GM19468 (cell line): Measurements from ENCODE around the gene DUS2.
"Not testable (repeated sequence)": the region's sequence is repeated elsewhere in the genome, so short reads cannot be mapped to it uniquely, and the experiment has no call there.

ENCODE experiments used
- ATAC-seq: cut with Tn5 transposase; IDR thresholded peaks from one replicate; pipeline ENCODE4 v1.9.1; 2021; ENCODE audit warnings: mild to moderate bottlenecking, moderate library complexity, moderate number of reproducible peaks; ENCODE audit not compliant: unreplicated experiment; ENCODE audit errors: extremely low read depth

The DUS2 gene

GRCh38 chr16:67998231-67998778, 24.8 kb upstream of the DUS2 start:
- not testable (repeated sequence) for ATAC-seq

DNA sequence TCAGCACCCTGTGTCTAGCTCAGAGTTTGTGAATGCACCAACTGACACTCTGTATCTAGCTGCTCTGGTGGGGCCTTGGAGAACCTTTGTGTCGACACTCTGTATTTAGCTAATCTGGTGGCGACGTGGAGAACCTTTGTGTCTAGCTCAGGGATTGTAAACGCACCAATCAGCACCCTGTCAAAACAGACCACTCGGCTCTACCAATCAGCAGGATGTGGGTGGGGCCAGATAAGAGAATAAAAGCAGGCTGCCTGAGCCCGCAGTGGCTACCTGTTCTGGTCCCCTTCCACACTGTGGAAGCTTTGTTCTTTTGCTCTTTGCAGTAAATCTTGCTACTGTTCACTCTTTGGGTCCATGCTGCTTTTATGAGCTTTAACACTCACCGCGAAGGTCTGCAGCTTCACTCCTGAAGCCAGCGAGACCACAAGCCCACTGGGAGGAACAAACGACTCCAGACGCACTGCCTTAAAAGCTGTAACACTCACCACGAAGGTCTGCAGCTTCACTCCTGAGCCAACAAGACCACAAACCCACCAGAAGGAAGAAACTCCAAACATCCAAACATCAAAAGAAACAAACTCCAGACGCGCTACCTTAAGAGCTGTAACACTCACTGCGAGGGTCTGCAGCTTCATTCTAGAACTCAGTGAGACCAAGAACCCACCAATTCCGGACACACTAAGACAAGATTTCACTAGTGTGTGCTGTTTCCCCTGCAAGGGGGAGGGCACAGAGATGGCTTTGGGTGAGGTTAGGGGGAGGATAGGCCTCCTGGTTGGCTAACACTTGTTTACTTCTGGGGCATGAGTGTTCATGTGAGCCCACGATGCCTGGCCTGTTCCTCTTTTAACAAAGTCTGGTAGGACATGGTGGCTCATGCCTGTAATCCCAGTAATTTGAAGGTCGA, 24.1 kb upstream of the DUS2 start, which contains the start of gene DPEP2:
TSS of gene DPEP2 (minus strand) at position 706 of the 910 bp plus-strand sequence. CDS start 6,272 bp downstream, outside the sequence.
- not testable (repeated sequence) for ATAC-seq

DNA sequence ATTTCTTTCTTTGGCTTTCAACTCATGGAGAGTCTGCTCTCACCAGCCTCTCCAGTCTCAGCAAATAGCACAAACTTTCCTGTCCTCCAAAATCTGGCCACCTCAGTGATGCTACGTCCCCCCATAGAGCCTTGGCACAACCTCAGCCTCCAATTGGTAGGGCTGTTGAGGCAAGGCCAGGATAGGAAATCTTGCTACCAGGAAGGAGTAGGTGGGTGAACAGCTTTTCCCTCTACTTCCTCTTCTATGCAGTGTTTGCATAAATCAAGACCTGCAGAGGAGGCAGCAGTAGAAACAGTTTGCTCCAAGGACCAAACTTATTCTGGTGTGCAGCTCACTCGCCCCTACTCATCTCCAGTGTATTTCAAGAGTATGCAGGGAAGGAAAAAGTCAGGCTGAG, 23.1 kb upstream of the DUS2 start:
- ATAC-seq: no peak

- no peak for ATAC-seq
Measured at GRCh38 chr16:68000450-68000849, 22.6 kb upstream of the DUS2 start.

DNA sequence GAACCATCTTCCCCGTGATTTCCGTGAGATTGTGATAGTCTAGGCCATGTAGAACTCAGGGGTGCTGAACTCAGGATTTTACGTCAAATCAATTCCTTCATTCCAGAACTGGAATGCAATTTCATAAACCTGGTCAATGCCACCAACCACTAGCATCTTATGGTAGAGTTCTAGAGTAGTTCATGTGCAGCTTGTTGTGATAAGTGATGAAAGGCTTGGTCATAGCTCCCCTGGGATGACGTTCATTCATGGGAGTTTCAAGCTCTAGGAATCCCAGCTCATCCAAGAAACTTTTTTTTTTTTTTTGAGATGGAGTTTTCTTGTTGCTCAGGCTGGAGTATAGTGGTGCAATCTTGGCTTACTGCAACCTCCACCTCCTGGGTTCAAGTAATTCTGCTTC, 20.1 kb upstream of the DUS2 start:
- ATAC-seq: no peak

GRCh38 chr16:68005211-68005610, 17.9 kb upstream of the DUS2 start:
- no peak for ATAC-seq

DNA sequence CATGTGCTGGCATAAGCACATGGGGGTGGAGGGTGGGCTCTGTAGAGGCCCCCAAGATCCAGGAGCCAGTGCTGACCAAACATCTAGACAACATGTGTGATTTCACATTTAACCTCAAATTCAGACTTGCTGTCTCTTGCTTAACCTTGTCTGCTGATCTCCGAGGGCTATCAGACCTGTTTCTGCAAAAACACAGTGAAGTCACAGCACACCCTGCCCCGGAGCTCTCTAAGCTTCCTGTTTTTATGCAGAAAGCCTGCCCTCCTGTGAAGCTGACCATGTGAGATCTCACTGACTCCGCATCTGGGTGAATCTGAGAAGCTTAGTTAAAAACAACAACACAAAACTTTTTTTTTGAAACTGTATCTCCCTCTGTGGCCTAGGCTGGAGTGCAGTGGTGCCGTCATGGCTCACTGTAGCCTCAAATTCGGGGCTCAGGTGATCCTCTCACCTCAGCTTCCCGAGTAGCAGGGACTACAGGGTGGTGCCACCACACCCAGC, 17.2 kb upstream of the DUS2 start:
- no peak for ATAC-seq

GRCh38 chr16:68009157-68009735, 13.8 kb upstream of the DUS2 start:
- no peak for ATAC-seq

- not testable (repeated sequence) for ATAC-seq
Measured at GRCh38 chr16:68009872-68010271, 13.2 kb upstream of the DUS2 start.

DNA sequence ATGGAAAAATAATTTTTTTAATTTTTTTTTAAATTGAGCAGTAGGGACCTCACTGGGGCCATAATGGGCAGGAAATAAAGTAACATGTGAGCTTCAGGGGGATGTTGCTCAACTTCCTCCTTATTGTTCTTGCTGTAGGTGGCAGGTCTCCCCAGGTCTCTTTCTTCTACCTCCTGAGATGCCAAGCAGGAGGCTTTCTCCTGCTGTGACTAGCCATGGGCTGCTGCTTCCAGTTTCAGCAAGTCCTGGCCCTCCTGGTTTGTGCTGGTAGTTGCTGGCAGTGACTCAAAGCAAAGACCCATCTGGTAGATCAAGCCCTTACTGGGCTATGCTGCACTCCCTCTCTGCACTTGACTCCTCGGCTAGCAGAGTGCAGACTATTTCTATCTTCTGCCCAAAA, 9.6 kb upstream of the DUS2 start:
- ATAC-seq: no peak

DNA sequence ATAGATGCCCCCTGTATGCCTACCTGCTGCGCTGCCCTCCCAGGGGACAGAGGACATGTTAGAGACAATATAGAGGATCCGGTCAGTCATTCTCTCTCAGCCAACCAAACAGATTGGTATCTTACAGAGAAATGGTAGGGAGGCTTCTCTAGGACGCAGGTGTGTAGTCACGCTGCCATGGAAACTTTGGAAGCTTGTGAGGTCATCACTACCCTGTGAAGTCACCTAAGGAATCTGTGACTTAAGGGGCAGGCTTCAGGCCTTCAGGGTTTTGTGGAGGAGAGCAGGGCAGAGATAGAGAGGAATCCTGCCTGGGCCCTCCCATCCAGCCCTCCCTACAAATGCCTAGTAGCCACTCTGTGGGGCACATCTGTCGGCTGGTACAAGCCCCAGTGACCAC, 7.4 kb upstream of the DUS2 start, which contains the start of gene DPEP2NB:
TSS of gene DPEP2NB (minus strand) at position 231 of the 400 bp plus-strand sequence. CDS start at position 90, 141 bp downstream.
- ATAC-seq: no peak

DNA sequence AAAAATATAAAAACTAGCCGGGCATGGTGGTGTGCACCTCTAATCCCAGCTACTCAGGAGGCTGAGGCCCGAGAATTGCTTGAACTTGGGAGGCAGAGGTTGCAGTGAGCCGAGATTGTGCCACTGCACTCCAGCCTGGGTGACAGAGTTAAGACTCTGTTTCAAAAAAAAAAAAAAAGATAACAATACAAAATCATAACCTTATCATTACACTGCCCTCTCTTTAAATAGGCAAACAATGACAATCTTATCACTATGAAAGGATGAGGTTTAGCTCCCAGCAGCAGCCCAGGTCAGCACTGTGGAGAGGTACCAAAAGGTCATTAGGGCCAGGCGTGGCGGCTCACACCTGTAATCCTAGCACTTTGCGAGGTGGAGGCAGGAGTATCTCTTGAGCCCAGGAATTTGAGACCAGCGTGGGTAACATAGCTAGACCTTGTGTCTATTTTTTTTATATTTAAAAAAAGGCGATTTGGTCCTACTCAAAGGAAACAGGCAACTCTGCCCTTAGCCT, 3.9 kb upstream of the DUS2 start:
- ATAC-seq: no peak

GRCh38 chr16:68021490-68021889, 1.6 kb upstream of the DUS2 start:
- ATAC-seq: no peak

GRCh38 chr16:68022278-68022727, 781 bp upstream of the DUS2 start:
- no peak for ATAC-seq

GRCh38 chr16:68028996-68029395, 5.9 kb downstream of the DUS2 start:
- ATAC-seq: no peak

- not testable (repeated sequence) for ATAC-seq
Measured at GRCh38 chr16:68030108-68030507, 7.0 kb downstream of the DUS2 start.

GRCh38 chr16:68031951-68032350, 8.9 kb downstream of the DUS2 start:
- ATAC-seq: no peak

GRCh38 chr16:68033101-68033500, 10.0 kb downstream of the DUS2 start:
- no peak for ATAC-seq

- ATAC-seq: no peak
Measured at GRCh38 chr16:68035227-68035626, 12.1 kb downstream of the DUS2 start.

DNA sequence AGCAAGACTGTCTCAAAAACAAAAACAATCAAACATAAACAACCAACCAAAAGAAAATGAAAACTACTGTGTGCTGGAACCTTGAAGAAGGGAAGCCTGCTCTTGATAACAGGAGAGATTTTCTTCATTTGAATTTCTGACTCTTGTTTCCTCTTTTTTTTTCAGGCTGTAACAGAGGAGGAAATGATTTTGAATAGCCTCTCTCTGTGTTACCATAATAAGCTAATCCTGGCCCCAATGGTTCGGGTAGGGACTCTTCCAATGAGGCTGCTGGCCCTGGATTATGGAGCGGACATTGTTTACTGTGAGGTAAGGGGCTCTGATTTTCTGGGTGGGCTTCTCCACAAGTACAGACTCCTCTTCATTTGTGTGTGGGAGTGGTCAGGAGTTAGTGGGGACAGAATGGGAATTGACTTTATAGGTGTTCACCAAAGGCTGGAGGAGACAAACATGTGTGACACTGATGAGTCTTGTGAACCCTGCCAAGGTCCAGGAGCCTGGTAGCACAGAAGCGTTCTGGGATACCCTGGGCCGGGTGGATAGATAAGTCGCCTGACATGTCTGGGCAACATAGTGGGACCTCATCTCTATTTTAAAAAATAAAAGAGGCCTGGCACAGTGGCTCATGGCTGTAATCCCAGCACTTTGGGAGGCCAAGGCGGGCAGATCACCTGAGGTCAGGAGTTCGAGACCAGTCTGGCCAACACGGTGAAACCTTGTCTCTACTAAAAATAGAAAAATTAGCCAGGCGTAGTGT, 14.9 kb downstream of the DUS2 start:
- ATAC-seq: no peak
